COLO829 (cell line): ENCODE results near the gene SEZ6.
"Not testable (repeated sequence)": the region's sequence is repeated elsewhere in the genome, so short reads cannot be mapped to it uniquely, and the experiment has no call there.

Experiments
- DNase-seq: peaks from one replicate; pipeline ENCODE4 v3.0.0; 2012; ENCODE audit warnings: low spot score

Gene SEZ6

DNA sequence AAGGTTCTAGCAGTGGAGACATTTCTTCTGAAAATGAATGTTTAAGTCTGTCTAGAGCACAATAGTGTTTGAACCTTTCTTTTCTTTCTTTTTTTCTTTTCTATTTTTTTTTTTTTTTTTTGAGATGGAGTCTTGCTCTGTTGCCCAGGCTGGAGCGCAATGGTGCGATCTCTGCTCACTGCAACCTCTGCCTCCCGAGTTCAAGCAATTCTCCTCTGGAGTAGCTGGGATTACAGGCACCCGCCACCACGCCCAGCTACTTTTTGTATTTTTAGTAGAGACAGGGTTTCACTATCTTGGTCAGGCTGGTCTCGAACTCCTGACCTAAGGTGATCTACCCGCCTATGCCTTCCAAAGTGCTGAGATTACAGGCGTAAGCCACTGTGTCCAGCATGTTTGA is 71.3 kb downstream of the SEZ6 start:
- not testable (repeated sequence) for DNase-seq

DNA sequence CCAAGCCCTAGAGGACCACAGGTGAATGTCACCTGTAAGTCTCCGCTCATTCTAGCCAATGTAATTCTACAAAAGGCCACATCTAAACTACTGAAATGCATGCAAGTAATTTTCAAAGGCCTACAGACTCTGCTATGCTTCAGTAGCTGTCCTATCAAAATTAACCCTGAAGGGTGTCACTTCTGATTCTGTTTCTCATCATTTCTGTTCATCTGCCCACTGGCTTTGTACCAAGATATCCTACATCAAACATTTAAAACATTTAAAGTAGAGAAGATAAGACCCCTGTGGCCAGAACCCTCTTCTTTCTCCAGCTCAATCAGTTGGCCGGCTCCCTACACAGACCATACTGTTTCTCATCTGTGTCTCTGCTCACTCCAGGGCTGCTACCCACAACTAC is 76.0 kb downstream of the SEZ6 start:
- no peak for DNase-seq

DNA sequence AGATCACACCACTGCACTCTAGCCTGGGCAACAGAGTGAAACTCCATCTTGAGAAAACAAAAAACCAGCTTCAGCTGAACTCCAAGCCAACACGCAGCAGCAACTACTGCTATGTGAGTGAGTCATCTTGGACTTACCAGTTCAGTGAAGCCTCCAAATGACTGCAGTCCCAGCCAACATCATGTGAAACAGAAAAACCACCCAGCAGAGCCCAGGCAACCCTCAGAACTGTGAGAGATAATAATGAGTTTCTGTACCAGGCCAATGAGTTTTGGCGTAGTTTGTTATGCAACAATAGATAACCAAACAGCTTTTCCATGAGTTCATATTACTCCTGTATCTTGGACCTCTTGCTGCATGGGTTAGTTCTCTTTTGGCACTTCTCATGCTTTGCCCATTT is 77.8 kb downstream of the SEZ6 start:
- no peak for DNase-seq

DNA sequence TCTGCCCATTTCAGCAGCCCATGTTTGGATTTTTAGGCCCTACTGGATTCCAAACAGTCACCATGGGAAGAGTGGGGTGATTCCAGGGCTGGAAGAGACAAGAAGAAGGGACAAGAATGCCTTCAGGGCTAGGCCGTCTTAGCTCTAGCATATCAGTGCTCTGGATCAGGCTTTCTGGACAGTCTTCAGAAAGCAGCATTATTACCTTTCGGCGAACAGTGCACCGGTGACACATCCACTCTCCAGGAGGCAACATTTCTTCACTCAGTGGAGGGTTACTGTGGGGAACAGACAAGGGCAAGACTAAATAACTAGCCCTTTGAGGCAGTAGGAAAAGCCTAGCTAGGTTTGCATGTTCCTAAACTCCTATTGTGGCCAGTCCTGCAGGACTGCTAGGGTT is 79.0 kb downstream of the SEZ6 start:
- no peak for DNase-seq

DNA sequence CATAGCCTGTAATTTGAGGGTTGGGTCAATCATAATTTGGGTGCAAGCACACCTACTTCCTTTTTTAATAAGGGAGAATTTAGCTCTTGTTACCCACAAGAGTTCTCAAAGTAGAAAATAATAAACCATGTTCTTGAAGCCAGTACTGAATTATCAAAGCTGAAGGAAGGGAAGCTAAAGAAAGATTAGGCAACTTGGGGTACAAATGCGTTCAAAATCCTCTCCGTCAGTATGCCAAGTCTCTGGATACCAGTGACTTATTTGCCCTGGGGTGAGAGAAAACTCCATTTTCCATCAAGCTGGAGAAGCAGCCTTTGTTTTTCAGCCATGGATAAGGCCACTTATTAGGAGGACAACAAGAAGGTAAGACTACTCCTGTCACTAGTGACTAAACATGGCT is 79.5 kb downstream of the SEZ6 start:
- no peak for DNase-seq

DNA sequence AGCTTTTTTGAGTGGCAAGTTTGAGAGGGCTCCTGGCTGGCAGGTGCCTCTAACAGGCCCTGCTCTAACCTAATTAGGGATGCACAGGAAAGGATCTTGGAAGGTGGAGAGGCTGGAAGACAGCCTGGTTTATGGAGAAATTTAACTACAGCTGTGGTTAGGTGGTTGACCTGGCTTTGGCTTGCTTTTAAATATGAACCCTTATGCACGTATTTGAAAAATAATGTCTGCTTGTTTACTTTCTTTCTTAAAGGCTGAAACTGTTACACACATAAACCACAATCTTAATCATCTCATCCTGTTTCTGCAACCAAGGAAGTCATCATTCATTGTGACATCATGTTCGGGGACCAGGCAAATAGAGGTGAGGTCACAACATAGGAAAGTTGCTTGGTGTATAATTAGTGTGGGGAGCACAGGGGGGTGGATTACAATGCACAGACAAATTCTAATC is 79.9 kb downstream of the SEZ6 start:
- DNase-seq: no peak

DNA sequence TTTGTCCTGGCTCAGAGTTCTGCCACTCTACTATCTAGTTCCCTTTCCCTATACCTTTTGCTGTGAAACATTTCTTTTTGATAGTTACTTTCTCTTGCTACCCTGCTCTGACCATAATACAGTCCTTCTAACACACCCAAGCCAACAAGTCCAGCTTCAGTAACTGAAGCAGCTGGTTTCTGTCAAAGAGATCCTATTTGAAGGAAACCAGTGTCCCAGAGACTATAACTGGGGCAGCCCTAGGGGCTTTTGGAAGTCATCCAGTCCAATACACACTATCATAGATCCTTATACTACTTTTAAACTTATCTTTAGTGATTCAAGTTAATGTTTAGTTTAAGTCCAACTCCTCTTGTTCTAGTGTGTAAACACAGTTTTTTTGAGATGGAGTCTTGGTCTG is 85.6 kb downstream of the SEZ6 start:
- no peak for DNase-seq

DNA sequence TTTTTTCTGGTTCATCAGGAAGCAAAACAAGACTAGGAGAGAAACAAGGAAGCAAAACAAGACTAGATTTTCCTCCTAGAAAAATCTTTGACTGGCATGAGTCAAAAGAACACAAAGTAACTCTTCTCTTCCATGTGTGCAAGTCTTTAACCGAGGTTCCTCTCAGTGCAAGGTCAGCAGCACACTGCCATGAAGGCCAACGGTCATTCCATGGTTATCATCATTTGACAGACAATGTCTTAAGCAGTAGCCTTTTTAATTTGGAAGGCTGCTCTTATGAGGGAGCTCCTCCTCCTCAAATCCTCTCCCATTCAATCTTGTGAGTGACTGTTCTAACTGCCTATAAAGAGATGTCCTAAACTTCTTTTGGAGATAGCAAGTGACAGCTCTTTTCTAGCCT is 87.5 kb downstream of the SEZ6 start:
- DNase-seq: no peak

DNA sequence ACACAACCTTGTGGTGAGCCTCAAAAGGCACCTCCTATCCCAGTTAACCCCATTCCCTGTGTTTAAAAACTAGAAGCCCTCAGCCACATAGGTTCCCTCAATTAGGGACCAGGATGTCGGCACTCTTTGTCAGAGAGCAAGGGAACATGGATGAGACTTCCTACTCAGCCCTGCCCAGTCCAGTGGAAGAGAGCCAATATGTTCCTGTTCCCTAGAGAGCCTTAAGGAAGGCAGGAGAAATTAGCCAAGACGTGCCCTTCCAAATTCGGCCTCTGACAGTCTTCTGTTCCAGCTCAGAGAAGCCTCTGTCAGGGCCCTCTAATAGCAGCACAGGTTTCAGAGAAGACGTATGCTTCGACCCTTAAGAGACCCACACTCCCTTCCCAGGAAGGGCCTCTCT is 88.4 kb downstream of the SEZ6 start:
- DNase-seq: no peak

DNA sequence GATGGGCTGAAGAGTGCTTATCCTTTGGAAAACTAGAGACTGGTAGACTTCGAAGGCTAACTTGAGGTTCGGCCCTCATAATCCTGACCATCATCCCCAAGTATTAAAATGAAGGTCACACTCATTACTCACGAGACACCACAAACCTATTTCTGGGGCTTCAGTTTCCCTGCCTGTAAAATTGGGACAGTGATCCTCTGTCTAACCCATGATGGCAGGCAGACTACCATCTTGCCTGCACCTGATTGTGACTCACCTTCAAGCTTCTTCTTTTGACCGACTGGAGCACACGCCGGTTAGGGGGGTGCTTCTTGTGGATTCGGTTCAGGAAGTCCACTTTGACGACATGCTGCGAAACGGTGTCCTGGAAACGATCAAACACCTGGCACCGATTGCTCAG is 88.8 kb downstream of the SEZ6 start:
- DNase-seq: no peak

DNA sequence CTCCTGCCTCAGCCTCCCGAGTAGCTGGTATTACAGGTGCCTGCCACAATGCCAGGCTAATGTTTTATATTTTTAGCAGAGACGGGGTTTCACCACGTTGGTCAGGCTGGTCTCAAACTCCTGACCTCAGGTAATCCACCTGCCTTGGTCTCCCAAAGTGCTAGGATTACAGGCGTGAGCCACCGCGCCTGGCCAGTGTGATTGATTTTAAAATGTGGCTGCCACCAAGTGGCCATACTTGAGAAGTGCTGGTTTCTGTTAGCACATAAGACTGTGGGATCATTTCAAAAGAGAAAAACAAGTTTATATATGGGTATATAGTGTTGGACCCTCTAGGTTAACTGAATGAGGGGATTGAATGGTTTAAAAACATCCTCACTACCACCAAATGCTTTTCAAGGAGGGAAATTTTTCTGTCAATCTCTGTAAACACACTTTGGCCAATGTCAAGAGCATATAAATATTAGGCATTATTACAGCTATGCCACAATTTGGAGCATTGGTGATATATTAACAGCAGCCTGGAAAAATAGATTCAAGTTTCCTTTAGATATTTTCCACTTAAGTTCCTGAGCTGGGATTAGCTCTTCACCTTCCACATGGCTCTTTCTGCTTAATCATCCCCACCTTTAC is 89.4 kb downstream of the SEZ6 start:
- DNase-seq: no peak

DNA sequence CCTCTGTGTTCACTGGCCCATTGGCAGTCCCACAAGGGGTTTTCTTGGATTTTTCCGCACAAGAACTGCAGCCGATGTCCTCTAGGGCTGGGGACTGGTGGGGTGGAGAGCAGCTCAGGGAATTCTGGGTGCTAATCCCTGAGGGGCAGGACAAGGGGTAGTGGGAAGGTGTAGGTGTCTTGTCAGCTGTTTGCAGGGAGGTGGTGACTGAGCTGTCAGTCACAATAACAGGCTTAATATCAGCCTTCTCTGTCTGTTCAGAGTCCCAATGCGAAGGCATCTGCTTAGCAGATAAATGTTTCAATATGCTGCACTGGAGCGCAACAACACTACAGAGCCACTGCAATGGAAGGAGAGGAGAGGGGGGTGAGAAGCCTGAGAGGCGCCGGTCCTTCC is 92.9 kb downstream of the SEZ6 start:
- DNase-seq: no peak

DNA sequence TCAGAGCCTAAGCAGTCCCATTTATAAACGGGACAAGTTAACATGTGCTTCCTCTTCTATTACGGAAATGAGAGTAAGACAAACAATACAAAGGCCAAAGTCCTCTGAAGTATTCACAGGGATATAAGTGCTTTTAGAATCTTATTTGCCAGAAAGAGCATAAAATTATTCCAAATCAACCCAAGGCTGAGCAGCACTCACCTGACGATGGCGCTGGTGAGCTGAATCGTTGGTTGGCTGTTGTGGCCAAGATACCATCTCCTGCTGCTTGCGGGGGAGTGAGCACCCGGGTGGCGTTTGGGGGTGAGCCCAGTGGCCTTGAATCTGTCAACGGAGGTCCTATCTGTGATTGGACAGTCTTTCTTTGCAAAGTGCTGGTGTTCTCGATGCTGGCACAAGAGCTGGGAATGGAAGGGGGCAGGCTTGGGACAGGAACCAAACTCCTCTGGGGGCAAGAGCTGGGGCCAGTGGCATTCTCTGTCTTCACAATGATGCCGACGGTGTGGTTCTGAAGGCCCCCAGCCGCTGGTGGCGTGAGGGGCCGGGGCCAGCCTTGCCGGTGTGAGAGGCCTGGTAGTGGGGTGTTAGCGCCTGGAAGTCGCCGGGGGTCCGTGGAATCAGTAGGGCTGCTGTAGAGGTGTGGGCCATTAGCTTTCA is 93.4 kb downstream of the SEZ6 start:
- no peak for DNase-seq

DNA sequence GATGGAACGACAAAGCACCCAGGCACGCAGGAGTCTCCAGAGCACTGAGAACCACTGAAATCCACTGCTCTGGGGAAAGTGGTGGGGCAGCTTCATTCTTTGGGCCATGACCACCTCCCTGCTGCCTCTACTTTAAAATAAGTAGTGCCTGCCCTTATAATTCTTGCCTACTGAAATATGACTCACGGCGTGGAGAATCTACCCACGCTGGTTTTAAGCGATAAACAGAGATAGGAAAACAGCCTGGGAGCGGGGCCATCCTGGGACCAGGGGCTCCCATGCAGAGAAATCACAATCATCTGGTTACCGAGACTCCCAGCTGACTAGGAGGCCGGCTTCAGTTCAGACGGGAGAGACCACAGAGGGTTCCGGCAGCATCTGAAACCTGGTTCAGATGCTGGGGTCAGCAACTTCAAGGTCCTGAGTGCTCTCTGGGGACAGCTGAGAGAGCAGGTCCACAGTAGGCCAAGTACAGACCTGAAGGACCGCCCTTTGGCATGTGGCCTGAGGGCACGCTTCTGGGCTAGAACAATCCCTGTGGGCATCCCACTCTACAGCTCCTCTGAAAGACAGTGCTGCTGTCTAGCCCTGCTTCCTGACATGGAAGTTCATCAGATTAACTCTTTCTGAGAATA is 94.3 kb downstream of the SEZ6 start:
- DNase-seq: no peak

DNA sequence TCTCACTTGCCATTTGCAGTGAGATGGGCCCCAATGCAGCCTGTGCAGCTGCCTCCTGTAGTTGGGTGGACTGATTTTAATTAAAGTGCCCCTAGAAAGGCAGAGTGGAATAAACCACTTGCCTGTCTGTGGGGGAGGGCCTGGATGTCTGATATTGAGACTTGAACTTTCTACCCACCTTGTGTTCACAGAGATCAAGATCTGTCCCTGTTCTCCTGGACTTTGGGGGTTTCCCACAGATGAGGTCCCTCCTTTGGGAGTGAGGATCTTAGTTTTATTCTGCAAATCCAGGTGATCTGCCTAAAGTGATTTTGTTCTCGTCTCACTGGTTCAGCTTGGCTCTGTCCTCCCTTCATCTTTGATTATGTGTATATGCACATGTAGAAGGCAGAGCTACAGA is 95.3 kb downstream of the SEZ6 start:
- no peak for DNase-seq

DNA sequence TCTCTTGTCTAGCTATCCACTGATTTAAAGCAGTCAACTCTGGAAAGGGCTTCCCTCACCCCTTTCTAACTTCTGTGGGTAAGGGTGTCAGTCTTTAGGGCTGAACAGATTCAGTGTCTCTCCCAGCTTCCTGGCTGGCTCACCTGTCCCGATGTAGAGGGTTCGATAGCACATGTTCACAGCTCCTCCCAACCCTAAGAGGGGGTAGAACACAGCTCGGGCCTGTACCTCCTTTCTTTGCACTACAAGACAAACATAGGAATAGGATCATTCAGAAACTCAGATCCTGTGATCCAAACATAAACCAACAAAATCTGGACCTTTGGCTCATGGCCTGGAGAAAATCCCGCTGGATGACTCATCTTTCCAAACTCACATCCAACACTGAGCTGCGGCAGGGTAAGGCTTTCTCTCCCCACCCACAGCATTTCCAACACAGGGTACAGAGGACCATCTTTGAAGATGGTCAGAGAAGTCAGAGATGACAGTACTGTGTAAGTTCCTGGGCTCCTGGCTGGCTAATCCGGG is 97.1 kb downstream of the SEZ6 start:
- peak; percentile 68 for DNase-seq

DNA sequence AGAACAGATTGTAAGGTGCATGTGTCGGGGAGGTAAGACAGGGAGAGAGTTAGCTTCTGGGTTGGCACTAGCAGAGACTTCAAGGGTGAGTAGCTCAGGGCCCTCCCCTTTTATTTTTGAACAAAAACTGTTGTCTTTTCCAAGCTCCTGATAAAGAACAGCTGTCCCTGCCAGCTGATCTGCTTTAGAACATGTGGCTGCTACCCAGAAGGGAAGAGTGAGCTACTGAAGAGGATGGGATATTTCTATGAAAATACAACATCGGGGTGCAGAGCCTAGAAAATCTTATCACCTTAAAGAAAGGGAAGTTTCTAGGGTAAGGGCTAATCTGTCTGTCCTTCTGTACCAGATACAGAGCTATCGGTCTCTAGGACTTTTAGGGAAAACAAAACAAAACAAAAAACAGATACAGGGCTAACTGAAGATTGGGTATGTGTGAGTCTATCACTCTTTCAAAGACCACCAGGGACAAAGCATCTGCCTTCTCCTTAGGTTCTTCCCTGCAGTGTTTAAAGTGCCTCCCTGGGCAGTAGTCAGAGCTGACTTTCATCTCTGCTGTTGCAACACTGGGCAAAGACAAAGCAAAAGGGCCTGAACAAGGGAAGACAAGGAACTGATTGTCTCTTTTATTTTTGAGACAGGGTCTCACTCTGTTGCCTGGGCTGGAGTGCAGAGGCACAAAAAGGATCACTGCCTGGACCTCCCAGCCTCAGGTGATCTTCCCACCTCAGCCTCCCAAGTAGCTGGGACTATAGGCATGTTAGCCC is 97.9 kb downstream of the SEZ6 start:
- no peak for DNase-seq

DNA sequence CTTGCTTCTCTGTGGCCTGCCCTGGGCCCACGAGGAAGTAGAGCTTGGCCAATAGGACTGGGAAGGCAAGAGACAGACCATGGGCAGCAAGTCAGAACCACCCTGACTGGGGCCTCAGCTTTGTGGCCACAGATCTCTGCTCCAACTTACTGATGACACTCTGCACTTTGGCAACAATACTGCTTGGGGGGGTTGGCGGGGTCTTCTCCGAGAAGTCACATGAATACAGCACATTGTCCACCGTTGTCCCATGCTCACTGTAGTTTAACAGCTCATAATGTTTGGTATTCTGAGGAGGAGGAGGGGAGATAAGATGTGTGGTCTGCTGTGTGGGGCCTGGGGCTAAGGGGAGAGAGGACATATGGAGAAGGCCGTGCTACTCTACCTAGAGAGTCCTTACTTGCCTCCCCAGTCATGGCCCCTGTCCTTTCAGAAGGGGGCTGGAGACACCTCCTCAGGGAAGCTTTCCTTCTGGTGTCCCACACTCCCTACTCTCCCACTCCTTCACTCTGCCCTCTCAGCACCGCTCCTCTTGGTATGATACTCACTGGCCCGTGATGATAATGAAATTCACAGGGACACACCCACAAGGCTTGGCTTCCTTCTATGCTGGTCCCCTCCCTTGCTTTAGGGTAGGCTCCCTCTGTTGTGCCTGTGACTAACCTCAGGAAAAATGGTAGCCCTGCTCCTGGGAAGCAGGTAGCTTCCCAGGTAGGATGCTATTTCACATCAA is 99.0 kb downstream of the SEZ6 start:
- DNase-seq: no peak

DNA sequence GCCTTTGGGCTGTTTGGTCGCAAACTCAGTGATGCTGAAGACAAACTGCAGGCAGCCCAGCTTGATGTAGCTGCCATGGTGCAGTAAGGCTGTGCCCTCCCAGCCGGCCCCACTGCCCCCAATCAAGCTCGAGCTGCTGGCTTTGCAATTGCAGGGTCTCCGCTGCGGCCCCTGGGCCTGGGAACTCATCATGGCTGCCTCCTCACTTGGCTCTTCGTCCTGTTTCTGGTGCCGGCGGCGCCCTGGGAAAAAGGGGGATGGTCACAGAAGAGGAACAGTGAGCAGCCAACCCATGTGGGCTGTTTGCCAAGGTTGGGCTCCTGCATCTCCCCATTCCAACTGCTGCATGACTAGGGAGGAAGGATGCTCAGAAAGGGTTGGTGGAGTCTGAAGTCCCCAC is 99.6 kb downstream of the SEZ6 start:
- no peak for DNase-seq
